OCI-LY1 (cell line): ENCODE data around the gene APPBP2.
"Not testable (repeated sequence)": the region's sequence is repeated elsewhere in the genome, so short reads cannot be mapped to it uniquely, and the experiment has no call there.

Experiments
- H2AFZ ChIP-seq: fragments of 200-600 bp; sonication (generic), shearing (Covaris generic); 2 replicates; pipeline ENCODE4 v1.6.0; 2014; ENCODE audit warnings: antibody characterized with exemption, mild to moderate bottlenecking, low read length
- H3F3A ChIP-seq: fragments of 200-600 bp; sonication (generic), shearing (Covaris generic); 2 replicates; pipeline ENCODE4 v1.6.0; 2014; ENCODE audit warnings: mild to moderate bottlenecking, antibody characterized with exemption, low read length, moderate library complexity; ENCODE audit not compliant: insufficient read depth
- H3K27ac ChIP-seq: fragments of 200-600 bp; sonication (generic); 2 replicates; pipeline ENCODE4 v1.5.1; 2014; ENCODE audit warnings: low read length, mixed run types, mild to moderate bottlenecking, low read depth; ENCODE audit not compliant: poor library complexity, severe bottlenecking
- H3K27me3 ChIP-seq: fragments of 200-600 bp; sonication (generic); 2 replicates; pipeline ENCODE4 v1.6.0; 2014; ENCODE audit warnings: antibody characterized with exemption, mild to moderate bottlenecking, low read length, moderate library complexity; ENCODE audit not compliant: insufficient read depth
- H3K36me3 ChIP-seq: fragments of 200-600 bp; sonication (generic); 2 replicates; pipeline ENCODE4 v1.6.1; 2014; ENCODE audit warnings: mild to moderate bottlenecking, antibody characterized with exemption, low read length, moderate library complexity, mixed read lengths; ENCODE audit not compliant: insufficient read depth
- H3K4me1 ChIP-seq: fragments of 200-600 bp; sonication (generic); 2 replicates; pipeline ENCODE4 v1.5.1; 2014; ENCODE audit warnings: mild to moderate bottlenecking, low read length, moderate library complexity; ENCODE audit not compliant: insufficient read depth, severe bottlenecking
- H3K4me2 ChIP-seq: fragments of 200-600 bp; sonication (generic), shearing (Covaris generic); 2 replicates; pipeline ENCODE4 v1.6.1; 2014; ENCODE audit warnings: low read length
- H3K4me3 ChIP-seq: fragments of 200-600 bp; sonication (generic); 2 replicates; pipeline ENCODE4 v1.5.1; 2014; ENCODE audit warnings: low read length, low read depth, mild to moderate bottlenecking, mixed read lengths; ENCODE audit not compliant: poor library complexity, severe bottlenecking
- H3K79me2 ChIP-seq: fragments of 200-600 bp; shearing (Covaris generic); 2 replicates; pipeline ENCODE4 v1.6.1; 2016; ENCODE audit warnings: mixed run types, low read length, mixed read lengths; ENCODE audit not compliant: insufficient read depth
- H3K9ac ChIP-seq: fragments of 200-600 bp; sonication (generic), shearing (Covaris generic); 2 replicates; pipeline ENCODE4 v1.6.1; 2014; ENCODE audit warnings: mild to moderate bottlenecking, low read length, mixed read lengths
- H3K9me2 ChIP-seq: fragments of 200-600 bp; sonication (generic), shearing (Covaris generic); 2 replicates; pipeline ENCODE4 v1.6.1; 2014; ENCODE audit warnings: low read depth, mild to moderate bottlenecking, low read length, mixed read lengths
- H3K9me3 ChIP-seq: fragments of 200-600 bp; shearing (Covaris generic); 2 replicates; pipeline ENCODE4 v1.6.1; 2014; ENCODE audit warnings: low read length, mixed read lengths
- H4K20me1 ChIP-seq: fragments of 200-600 bp; sonication (generic), shearing (Covaris generic); 2 replicates; pipeline ENCODE4 v1.6.0; 2016; ENCODE audit warnings: mild to moderate bottlenecking, low read length; ENCODE audit not compliant: insufficient read depth
- CTCF ChIP-seq: fragments of 200-600 bp; sonication (generic), shearing (Covaris generic); IDR thresholded peaks from 2 replicates; pipeline ENCODE4 v1.5.1; 2017; ENCODE audit warnings: mild to moderate bottlenecking, antibody characterized with exemption, low read length, moderate library complexity, mixed read lengths
- EZH2 ChIP-seq: fragments of 200-600 bp; sonication (generic), shearing (Covaris generic); IDR thresholded peaks from 2 replicates; pipeline ENCODE4 v1.8.0; 2017; ENCODE audit warnings: borderline replicate concordance, mixed run types, mild to moderate bottlenecking, antibody characterized with exemption, low read length, moderate library complexity, mixed read lengths

The APPBP2 gene

DNA sequence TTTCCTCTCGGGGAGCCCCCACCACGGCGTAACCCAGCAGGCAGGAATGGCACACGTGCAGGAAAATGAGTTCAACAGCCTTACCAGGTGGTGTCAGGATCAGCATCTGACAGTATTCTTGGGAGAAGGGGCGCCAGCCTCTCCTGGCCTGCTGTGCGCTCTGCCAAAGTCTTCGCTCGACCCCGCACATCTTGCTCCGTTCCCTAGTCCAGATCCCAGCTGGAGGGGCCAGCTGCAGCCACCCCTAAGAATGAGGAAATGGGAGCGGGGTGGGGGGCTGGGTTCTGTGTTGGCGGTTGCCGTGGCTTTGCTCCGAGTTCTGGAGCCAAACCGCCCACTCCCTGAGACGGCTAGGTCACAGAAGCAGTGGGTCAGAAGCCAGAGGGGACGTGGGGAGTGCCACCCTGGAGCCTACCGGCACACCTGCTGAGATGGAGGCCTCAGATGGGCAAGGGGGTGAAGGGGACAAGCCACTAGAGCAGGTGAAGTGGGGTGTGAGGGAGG is 103.8 kb downstream of the APPBP2 start, which contains the start of gene CHCT1:
TSS of gene CHCT1 (plus strand) at position 328 of the 504 bp plus-strand sequence. CDS start at position 432, 104 bp downstream.
- Histone ChIP-seq H3K9me3 (no peaks in the 10 kb centered on the region), H3K9me2 (no peaks in the 10 kb centered on the region), H3K9ac (peak within 1 kb of the TSS; percentile 72), H3F3A (no peaks in the 10 kb centered on the region), H3K27ac (no peak within 1 kb of the TSS), H4K20me1 (no peaks in the 10 kb centered on the region), H2AFZ (peak within 1 kb of the TSS; percentile 4), H3K4me1 (peaks cover 16% of the 10 kb centered on the region), H3K36me3 (no peaks in the 10 kb centered on the region; the same call in 1 of the 2 replicates), H3K4me3 (peak within 1 kb of the TSS; percentile 69), H3K79me2 (no peaks in the 10 kb centered on the region), H3K4me2 (peak within 1 kb of the TSS; percentile 88), H3K27me3 (peaks cover 5% of the 10 kb centered on the region; the same call in 1 of the 2 replicates)
- TF ChIP-seq CTCF: no peak
- TF ChIP-seq EZH2: no peak

DNA sequence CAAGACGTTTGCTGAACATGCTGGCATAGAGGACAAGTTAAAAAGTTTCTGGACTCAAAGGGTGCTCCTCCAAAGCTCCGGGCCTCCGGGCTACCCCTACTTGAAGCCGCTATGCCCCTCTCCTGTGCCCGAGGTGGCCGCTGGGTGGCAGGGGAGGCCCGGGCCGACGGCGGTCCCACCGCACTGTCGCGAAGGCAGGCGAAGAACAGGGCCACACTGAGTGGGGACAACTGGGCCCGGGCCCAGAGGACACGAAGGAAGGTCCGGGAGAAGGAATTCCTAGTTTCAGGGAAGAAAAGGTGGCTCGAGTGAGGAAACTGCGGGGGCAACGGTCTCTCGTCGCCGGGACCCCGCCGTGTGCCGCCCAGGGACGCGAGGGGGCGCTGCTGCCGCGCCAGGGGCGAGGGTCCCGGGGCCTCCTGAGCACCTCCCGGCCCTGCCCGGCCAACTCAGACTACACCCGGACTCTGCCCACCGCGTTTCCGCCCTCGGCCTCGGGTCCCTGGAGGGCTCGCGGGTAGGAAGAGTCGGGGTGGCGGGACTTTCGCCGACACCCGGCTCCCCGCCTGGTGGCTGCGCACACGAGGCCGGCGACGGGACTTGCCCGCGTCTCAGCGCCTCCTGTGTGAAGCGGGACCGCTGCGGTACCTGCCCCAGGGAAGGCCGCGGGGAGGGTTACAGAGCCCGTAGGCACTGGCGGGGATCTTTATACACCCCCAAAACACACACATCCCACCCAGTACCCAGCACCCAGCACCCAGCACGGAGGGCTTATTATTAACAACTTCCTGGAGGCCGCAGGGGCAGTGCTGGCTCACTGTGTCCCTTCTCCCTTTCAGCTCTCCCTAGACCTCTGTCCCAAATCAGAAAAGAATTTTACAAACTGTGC is 104.5 kb downstream of the APPBP2 start:
- H3K9ac ChIP-seq: peak overlapping the region; percentile 72

GRCh38 chr17:60419875-60420274 is 106.2 kb downstream of the APPBP2 start:
- not testable (repeated sequence) for H3K27ac ChIP-seq, H3K79me2 ChIP-seq, H3K27me3 ChIP-seq, H3K4me3 ChIP-seq, H2AFZ ChIP-seq, H3K4me2 ChIP-seq, H3K9ac ChIP-seq, H3F3A ChIP-seq, H3K9me3 ChIP-seq, H4K20me1 ChIP-seq, H3K36me3 ChIP-seq, H3K9me2 ChIP-seq
- peaks cover 16% of the 10 kb centered on the region for H3K4me1 ChIP-seq

More for the DNA sequence above, 104.5 kb downstream of the APPBP2 start:
- peak overlapping the region; percentile 88 for H3K4me2 ChIP-seq
- H3K36me3 ChIP-seq: no peaks in the 10 kb centered on the region; the same call in 1 of the 2 replicates
- H3K79me2 ChIP-seq: no peaks in the 10 kb centered on the region
- no peaks in the 10 kb centered on the region for H4K20me1 ChIP-seq
- peaks cover 16% of the 10 kb centered on the region for H3K4me1 ChIP-seq
- H3K27me3 ChIP-seq: peaks cover 2% of the 10 kb centered on the region; the same call in 1 of the 2 replicates
- no peak overlapping the region for H3K27ac ChIP-seq
- no peaks in the 10 kb centered on the region for H3F3A ChIP-seq
- H3K9me3 ChIP-seq: no peaks in the 10 kb centered on the region
- TF ChIP-seq CTCF (peak; percentile 100), EZH2 (no peak)
- no peaks in the 10 kb centered on the region for H3K9me2 ChIP-seq
- peak overlapping the region; percentile 69 for H3K4me3 ChIP-seq
- H2AFZ ChIP-seq: peak overlapping the region; percentile 4

DNA sequence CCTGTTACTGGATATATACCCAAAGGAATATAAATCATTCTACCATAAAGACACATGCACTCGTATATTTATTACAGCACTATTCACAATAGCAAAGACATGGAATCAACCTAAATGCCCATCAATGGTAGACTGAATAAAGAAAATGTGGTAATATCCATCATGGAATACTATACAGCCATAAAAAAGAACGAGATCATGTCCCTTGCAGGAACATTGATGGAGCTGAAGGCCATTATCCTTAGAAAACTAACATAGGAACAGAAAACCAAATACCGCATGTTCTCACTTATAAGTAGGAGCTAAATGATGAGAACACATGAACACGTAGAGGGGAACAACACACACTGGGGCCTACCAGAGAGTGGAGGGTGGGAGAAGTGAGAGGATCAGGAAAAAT is 107.0 kb downstream of the APPBP2 start:
- not testable (repeated sequence) for H3K4me3 ChIP-seq, H3F3A ChIP-seq, H3K4me2 ChIP-seq, H3K79me2 ChIP-seq, H2AFZ ChIP-seq, H3K36me3 ChIP-seq, H3K9me3 ChIP-seq, H3K27ac ChIP-seq, H3K27me3 ChIP-seq, H4K20me1 ChIP-seq, H3K9ac ChIP-seq, H3K9me2 ChIP-seq
- peaks cover 16% of the 10 kb centered on the region for H3K4me1 ChIP-seq
